GM19467 (cell line): Measurements from ENCODE around the gene GSTT2B.
"Not testable (repeated sequence)": the region's sequence is repeated elsewhere in the genome, so short reads cannot be mapped to it uniquely, and the experiment has no call there.

Source experiments
- ATAC-seq: cut with Tn5 transposase; IDR thresholded peaks from one replicate; pipeline ENCODE4 v1.9.1; 2021; ENCODE audit warnings: mild to moderate bottlenecking, moderate library complexity; ENCODE audit not compliant: unreplicated experiment

Gene GSTT2B

DNA sequence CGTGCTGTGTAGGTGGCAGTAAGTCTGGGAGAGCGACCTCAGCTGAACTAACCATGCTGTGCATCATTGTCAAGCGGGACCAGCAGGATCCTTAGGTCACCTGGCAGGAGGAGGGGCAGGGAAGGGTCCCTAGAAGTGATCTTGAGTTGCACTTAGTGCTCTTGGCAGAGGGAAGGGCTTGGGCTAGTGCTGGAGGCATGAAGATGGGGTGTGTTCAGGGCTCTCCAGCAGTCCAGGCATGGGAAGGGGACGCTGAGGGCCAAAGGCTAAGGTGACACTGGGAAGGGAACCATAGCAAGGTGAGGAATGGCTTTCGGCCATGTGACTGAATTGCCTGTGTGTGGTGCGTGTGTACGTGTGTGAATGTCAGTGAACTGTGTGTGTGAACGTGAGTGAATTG is 25.1 kb upstream of the GSTT2B start:
- ATAC-seq = not testable (repeated sequence)

DNA sequence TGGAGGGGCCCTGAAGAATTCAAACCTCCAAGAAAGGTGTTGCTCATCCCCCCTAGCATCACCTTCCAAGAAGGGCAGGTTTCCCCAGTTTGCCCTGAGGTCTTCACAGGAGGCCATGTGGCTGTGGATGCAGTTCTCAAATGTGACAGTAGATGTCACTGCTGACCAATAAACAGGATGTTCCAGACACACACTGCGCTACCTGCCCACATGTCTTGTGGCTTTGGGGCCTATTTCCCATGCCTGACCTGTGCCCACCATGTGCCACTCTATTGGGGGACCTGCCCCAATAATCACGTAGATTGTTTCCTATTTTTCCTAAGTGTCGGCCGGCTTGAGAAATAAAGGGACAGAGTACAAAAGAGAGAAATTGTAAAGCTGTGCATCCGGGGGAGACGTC is 23.4 kb upstream of the GSTT2B start:
- no peak for ATAC-seq

DNA sequence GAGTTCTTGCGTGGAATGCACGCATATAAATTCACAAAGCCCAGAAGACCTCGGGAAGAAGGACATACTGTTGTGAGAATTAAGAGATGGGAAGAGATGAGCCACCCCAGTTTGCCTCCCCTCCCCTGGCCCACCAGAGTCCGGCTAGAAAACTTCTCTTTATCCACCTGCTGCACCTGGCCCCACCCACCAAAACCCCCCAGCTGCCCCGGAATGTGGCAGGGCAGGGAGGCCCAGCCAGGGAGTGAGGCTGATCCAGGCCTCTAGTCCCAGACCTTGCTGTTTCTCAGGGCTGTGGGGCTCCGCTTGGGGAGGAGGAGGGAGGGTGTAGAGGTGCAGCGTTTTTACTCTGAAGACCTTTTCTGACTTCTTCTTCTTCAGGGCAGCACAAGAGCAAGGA is 19.6 kb upstream of the GSTT2B start:
- ATAC-seq = not testable (repeated sequence)

DNA sequence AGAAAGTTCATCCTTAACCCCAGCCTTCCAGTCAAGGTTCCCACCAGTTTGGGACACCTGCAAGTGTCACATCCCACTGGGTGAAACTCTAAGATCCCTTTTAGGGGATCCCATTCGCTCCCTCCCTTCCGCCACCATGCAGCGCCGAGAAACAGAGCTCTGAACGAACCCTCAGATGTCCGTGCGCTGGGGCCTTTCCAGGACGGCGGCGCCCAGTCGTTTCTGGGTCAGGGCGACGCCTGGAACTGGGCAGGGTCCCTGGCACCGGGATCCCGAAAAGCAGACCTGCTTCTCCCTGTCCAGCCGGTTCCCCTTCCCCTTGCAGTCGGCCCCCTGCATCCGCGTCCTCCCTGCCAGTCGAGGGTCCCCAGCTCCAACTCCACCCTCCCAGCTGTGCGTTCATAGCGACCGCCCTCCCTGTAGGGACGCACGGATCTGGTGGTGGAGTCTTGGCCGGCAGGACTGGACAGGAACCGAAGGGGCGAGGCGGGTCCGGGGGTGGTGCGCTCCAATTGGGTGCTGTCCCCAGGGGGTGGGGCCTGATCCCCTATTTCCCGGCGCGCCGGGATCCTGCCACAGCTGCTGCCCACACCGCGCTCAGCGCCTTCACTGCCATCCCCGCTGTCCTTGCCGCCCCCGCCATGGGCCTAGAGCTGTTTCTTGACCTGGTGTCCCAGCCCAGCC is 18.7 kb upstream of the GSTT2B start, which contains the start of gene GSTT2:
GSTT2 (plus strand) TSS at position 578 of the 684 bp plus-strand sequence.
- ATAC-seq = not testable (repeated sequence)

DNA sequence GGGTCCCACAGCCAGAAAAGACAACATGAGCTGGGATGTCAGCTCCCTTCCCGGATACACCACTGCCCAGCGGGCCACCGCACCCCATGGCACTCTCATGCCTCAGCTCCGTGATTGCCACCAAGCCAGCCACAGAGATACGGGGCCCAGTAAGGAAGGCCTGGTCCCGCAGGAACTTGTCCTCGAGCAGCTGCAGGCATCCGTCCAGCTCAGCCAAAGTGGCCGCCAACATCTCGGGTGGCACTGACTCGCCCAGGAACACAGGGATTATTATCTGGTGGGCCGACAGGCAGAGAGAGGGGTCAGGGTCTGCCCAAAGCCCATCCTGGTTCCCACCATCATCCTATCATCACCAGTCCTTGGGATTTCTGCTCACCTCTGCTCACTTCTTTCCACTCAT is 16.3 kb upstream of the GSTT2B start:
- not testable (repeated sequence) for ATAC-seq

DNA sequence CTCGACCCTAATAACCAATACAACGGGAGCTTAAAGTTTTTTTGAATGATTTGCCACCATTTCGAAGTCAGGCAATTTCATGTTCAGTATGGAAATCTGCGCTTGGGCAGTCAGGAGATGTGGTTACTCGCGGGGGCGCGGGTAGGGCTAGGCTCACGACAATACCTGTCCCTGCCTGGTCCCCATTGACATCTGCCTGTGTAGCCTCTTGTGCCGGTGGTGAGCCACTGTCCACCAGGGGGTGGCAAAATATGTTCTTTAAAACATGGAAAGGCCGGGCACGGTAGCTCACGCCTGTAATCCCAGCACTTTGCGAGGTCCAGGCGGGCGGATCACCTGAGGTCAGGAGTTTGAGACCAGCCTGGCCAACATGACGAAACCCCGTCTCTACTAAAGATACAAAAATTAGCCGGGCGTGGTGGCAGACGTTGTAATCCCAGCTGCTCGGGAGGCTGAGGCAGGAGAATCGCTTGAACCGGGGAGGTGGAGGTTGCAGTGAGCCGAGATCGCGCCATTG is 13.9 kb upstream of the GSTT2B start:
- ATAC-seq = not testable (repeated sequence)

DNA sequence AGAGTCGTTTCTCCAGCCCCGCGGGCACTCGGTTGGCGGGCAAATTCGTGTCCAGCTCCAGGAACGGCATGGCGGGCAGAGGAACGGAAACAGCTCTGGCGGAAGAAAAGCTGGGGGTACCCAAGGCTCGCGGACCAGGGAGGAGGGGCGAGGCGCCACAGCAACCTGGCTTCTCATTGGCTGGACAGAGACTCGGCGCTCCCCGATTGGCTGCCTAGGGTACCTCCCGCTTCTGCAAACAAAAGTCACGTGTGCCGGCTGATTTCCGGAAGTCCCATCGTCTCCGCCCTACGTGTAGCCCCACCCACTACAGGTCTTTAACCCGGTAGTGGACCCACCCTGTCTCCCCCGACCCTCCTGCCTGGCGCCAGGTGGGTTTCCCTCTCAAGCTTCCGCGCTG is 13.3 kb upstream of the GSTT2B start, which contains the start of gene DDT:
DDT (minus strand) TSS at position 97 of the 400 bp plus-strand sequence; CDS start at position 70, 27 bp downstream.
- peak; percentile 89 for ATAC-seq

DNA sequence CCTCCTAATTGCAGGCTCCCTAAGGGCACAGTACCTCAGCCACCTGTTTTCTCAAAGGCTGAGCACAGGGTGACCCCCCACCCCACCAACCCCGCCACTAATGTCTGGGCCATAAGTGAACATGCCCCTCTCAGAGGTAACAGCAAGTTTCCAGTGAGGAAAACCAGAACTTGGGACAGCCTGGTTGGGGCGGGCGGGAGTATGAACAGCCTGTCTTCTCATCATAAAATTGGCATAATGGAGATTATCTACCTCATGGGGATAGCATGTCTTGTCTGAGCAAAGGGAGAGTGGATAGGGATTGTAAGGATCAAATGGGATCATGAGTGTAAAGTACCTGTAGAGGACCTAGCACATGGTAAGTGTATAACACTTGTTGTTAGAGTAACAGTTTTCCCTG is 10.9 kb upstream of the GSTT2B start:
- not testable (repeated sequence) for ATAC-seq

DNA sequence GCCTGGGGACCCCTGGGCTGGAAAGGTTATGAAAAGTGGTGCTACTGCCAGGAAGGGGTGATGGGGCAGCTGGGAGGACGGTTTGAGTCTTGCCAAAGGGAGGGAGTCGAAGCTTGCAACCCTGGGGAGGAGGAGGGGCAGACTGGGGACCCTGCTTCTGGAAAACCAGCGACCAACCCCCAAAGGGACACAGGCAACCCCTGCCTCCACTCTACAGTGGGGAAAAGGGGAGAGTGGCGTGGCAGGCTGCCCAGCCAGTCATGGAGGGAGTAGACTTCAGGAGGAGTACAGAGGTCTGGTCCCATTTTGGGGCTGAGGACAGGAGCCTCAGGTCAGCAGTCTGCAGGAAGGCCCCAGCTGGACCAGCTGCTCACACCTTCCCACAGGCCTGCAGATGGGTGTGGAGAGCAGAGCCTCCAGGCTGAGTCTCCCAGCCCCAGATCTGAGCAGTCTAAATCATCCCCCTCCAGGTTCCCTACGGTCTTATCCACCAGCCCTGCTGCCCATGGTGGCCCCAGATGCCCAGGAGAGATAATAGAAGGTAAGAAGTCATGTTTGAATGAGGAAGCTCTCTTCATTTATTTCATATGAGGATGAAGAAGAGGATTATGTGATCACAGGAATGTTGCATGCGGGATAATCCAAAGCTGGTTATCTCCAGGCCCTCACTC is 10.0 kb upstream of the GSTT2B start:
- ATAC-seq = no peak

DNA sequence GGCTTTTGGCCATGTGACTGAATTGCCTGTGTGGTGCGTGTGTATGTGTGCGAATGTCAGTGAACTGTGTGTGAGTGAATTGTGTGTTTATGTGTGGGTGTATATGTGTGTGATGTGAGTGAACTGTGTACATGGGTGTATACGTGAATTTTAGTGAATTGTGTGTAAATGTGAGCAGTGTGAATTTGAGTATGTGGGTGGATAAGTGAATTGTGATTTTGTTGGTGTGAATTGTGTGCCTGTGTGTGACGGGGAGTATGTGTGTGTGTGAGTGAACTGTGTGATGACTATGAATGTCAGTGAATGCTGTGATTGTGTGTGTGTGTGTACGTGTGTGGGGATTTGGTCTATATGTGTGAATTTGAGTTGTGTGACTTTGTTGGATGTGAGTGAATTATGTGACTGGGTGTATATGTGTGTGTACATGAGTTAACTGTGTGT is 9.2 kb upstream of the GSTT2B start:
- no peak for ATAC-seq

DNA sequence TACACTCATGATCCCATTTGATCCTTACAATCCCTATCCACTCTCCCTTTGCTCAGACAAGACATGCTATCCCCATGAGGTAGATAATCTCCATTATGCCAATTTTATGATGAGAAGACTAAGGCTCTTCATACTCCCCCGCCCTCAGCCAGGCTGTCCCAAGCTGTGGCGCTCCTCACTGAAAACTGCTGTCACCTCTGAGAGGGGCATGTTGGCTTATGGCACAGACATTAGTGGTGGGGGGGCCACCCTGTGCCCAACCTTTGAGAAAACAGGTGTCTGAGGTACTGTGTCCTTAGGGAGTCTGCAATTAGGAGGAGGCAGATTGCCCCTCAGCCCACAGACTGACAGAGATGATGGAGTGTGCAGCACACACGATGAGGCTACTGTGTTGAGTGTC is 8.1 kb upstream of the GSTT2B start:
- no peak for ATAC-seq

DNA sequence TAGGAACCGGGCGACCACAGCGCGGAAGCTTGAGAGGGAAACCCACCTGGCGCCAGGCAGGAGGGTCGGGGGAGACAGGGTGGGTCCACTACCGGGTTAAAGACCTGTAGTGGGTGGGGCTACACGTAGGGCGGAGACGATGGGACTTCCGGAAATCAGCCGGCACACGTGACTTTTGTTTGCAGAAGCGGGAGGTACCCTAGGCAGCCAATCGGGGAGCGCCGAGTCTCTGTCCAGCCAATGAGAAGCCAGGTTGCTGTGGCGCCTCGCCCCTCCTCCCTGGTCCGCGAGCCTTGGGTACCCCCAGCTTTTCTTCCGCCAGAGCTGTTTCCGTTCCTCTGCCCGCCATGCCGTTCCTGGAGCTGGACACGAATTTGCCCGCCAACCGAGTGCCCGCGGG is 5.6 kb upstream of the GSTT2B start, which contains the start of gene DDTL:
DDTL (plus strand) TSS at position 321 of the 400 bp plus-strand sequence; CDS start at position 348, 27 bp downstream.
- ATAC-seq = peak; percentile 94

DNA sequence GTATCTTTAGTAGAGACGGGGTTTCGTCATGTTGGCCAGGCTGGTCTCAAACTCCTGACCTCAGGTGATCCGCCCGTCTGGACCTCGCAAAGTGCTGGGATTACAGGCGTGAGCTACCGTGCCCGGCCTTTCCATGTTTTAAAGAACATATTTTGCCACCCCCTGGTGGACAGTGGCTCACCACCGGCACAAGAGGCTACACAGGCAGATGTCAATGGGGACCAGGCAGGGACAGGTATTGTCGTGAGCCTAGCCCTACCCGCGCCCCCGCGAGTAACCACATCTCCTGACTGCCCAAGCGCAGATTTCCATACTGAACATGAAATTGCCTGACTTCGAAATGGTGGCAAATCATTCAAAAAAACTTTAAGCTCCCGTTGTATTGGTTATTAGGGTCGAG is 5.1 kb upstream of the GSTT2B start:
- ATAC-seq = not testable (repeated sequence)

DNA sequence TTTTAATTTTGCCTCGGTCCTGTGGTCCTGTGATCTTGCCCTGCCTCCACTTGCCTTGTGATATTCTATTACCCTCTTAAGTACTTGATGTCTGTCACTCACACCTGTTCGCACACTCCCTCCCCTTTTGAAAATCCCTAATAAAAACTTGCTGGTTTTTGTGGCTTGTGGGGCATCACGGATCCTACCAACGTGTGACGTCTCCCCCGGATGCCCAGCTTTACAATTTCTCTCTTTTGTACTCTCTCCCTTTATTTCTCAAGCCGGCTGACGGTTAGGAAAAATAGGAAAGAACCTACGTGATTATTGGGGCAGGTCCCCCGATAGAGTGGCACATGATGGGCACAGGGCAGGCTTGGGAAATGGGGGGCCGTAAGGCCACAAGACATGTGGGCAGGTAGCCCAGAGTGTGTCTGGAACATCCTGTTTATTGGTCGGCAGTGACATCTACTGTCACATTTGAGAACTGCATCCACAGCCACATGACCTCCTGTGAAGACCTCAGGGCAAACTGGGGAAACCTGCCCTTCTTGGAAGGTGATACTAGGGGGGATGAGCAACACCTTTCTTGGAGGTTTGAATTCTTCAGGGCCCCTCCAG is 4.6 kb downstream of the GSTT2B start:
- not testable (repeated sequence) for ATAC-seq

DNA sequence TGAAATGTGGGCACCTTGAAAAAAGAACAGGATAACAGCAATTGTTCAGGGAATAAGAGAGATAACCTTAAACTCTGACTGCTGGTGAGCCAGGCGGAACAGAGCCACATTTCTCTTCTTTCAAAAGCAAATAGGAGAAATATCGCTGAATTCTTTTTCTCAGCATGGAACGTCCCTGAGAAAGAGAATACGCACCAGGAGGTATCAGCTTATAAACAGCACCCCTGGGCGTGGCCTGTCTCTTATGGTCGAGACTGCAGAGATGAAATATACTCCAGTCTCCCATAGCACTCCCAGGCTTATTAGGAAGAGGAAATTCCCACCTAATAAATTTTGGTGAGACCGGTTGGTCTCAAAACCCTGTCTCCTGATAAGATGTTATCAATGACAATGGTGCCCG is 5.1 kb downstream of the GSTT2B start:
- not testable (repeated sequence) for ATAC-seq

DNA sequence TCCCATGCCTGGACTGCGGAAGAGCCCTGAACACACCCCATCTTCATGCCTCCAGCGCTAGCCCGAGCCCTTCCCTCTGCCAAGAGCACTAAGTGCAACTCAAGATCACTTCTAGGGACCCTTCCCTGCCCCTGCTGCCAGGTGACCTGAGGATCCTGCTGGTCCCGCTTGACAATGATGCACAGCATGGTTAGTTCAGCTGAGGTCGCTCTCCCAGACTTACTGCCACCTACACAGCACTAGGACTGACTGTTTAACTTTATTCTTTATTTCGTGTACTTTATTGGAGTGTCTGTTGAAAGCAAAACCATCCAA is 6.0 kb downstream of the GSTT2B start:
- not testable (repeated sequence) for ATAC-seq

DNA sequence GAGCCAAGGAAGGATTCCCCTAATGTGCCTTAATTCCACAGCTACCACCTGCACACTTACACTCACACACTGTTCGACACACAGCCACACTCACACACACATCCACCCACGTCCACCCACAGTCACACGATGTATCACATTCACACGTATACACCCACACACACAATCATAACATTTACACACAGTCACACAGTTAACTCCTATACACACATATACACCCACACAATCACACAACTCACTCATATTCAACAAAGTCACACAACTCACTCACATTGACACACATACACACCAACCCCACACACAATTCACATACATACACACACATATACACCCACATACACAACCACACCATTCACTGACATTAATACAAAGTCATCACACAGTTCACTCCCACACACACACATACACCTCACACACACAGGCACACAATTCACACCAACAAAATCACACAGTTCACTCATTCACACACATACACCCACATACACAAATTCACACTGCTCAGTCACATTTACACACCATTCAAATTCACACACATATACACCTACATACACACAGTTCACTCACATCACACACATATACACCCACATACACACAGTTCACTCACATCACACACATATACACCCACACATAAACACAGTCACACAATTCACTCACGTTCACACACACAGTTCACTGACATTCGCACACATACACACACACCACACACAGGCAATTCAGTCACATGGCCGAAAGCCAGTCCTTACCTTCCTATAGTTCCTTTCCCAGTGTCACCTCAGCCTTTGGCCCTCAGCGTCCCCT is 6.6 kb downstream of the GSTT2B start:
- ATAC-seq = not testable (repeated sequence)

DNA sequence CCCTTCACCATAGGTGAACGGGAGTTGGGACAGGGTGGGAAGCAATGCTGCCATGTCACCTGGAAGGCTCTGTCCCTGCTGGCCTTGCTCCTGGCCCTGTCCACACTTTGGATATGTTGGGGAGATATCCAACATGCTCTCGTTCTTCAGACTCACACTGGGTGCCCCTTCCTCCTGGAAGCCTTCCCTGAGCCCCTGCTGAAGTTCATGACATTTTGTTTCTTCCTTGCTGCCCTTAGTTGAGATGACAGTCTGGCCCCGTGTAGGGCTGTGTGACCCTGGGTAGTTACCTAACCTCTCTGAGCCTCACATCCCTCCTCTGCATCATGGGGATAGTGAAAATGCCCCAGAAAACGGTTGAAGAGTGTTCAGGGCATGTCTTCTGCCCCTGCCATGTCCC is 7.5 kb downstream of the GSTT2B start:
- ATAC-seq = not testable (repeated sequence)

DNA sequence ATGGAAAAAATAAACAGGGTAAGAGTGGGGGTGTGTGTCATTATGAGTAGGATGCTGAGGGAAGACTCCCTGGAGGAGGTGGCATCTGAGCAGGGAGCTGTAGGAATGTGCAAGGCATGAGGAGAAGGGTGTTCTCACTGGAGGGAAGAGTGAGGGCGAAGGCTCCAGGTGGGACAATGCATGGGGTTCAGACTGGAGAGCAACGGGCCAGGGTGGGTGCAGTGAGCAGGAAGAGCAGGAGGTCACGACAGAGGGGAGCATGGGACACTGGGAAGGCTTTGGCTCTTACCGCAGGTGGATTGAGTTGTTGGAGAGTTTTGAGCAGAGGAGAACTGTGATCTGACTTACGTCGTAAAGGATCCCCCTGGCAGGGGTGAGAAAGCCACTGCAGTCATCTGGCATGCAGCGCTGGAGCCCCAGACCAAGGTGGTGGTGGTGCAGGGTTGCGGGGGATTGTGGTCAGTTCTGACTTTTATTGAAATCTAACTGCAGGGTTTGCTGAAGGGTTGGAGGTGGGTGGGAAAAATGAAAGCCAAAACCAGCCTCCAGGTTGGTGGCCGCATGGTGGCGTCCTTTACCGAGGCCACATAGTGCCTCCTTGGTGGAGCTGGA is 8.1 kb downstream of the GSTT2B start:
- ATAC-seq = not testable (repeated sequence)

DNA sequence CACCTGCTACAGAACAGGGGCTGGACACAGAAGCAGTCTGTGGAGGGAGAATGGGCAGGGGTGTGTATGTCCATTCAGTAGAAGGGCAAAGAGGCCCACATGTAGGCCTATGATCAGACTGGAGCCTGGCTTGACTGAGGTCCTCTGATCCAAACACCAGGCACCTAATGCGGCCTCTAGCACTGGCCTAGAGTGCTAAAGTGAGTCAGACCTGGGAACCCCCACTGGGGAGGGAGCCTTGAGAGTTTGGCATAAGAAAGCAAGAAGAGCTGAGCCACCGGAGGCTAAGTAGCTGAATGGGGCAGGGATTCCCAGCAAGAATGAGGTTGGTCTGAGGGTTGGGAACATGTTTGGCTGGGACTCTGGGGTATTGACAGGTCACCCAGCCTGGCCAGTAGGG is 9.6 kb downstream of the GSTT2B start:
- ATAC-seq = not testable (repeated sequence)
